Parathyroid adenoma (tissue), 2 donors: ENCODE results near the gene RNU2-63P.

ENCODE experiments used
- H2AFZ ChIP-seq: fragments of 300-600 bp; sonication (generic); one replicate; pipeline ENCODE4 v1.7.0; 2017; ENCODE audit warnings: antibody characterized with exemption, mild to moderate bottlenecking
- H3K27ac ChIP-seq: fragments of 300-600 bp; sonication (generic); one replicate; pipeline ENCODE4 v1.7.0; 2017
- H3K27me3 ChIP-seq: fragments of 300-600 bp; sonication (generic); one replicate; pipeline ENCODE4 v1.7.0; 2017; ENCODE audit warnings: low read length; ENCODE audit not compliant: control insufficient read depth, insufficient read depth
- H3K36me3 ChIP-seq: fragments of 300-600 bp; sonication (generic); one replicate; pipeline ENCODE4 v1.7.0; 2017; ENCODE audit warnings: low read length; ENCODE audit not compliant: control insufficient read depth, insufficient read depth
- H3K4me1 ChIP-seq: fragments of 300-600 bp; sonication (generic); one replicate; pipeline ENCODE4 v1.7.0; 2017; ENCODE audit warnings: control low read depth
- H3K4me2 ChIP-seq: fragments of 300-600 bp; sonication (generic); one replicate; pipeline ENCODE4 v1.7.0; 2017; ENCODE audit warnings: low read length
- H3K4me3 ChIP-seq: fragments of 300-600 bp; sonication (generic); one replicate; pipeline ENCODE4 v1.7.0; 2017; ENCODE audit warnings: low read depth, low read length
- H3K79me2 ChIP-seq: fragments of 300-600 bp; sonication (generic); one replicate; pipeline ENCODE4 v1.7.0; 2017; ENCODE audit warnings: control low read depth
- H3K9ac ChIP-seq: fragments of 300-600 bp; sonication (generic); one replicate; pipeline ENCODE4 v1.7.0; 2017; ENCODE audit warnings: mild to moderate bottlenecking
- H3K9me3 ChIP-seq: fragments of 300-600 bp; sonication (generic); one replicate; pipeline ENCODE4 v1.7.0; 2017; ENCODE audit warnings: low read length; ENCODE audit not compliant: control insufficient read depth
- TF ChIP-seq, protein P1 (sequence below): fragments of 300-600 bp; sonication (generic); IDR thresholded peaks from one replicate; pipeline ENCODE4 v1.7.0; 2017; ENCODE audit warnings: antibody characterized with exemption, mild to moderate bottlenecking
- donor health status: primary hyperparathyroidism.

Gene RNU2-63P

GRCh38 chr2:88058191-88058590 lies 41.8 kb upstream of the RNU2-63P start:
- H3K27me3 ChIP-seq: no peaks in the 10 kb centered on the region
- H3K9ac ChIP-seq: no peak overlapping the region
- peaks cover 3% of the 10 kb centered on the region for H3K4me1 ChIP-seq
- H3K27ac ChIP-seq: no peak overlapping the region
- H3K36me3 ChIP-seq: no peaks in the 10 kb centered on the region
- no peak overlapping the region for H3K4me3 ChIP-seq
- H3K4me2 ChIP-seq: no peak overlapping the region
- peaks cover 4% of the 10 kb centered on the region for H3K79me2 ChIP-seq
- TF ChIP-seq, protein P1, sequence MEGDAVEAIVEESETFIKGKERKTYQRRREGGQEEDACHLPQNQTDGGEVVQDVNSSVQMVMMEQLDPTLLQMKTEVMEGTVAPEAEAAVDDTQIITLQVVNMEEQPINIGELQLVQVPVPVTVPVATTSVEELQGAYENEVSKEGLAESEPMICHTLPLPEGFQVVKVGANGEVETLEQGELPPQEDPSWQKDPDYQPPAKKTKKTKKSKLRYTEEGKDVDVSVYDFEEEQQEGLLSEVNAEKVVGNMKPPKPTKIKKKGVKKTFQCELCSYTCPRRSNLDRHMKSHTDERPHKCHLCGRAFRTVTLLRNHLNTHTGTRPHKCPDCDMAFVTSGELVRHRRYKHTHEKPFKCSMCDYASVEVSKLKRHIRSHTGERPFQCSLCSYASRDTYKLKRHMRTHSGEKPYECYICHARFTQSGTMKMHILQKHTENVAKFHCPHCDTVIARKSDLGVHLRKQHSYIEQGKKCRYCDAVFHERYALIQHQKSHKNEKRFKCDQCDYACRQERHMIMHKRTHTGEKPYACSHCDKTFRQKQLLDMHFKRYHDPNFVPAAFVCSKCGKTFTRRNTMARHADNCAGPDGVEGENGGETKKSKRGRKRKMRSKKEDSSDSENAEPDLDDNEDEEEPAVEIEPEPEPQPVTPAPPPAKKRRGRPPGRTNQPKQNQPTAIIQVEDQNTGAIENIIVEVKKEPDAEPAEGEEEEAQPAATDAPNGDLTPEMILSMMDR: no peak
- H3K9me3 ChIP-seq: no peaks in the 10 kb centered on the region
- H2AFZ ChIP-seq: no peak overlapping the region

GRCh38 chr2:88057437-88057844 lies 41.1 kb upstream of the RNU2-63P start:
- TF ChIP-seq, protein P1: no peak
- H3K27ac ChIP-seq: no peak overlapping the region
- no peak overlapping the region for H3K9ac ChIP-seq
- H3K4me2 ChIP-seq: no peak overlapping the region
- H3K4me1 ChIP-seq: peaks cover 3% of the 10 kb centered on the region
- no peaks in the 10 kb centered on the region for H3K27me3 ChIP-seq
- H3K4me3 ChIP-seq: no peak overlapping the region
- H3K9me3 ChIP-seq: no peaks in the 10 kb centered on the region
- H2AFZ ChIP-seq: peak overlapping the region; percentile 47
- H3K36me3 ChIP-seq: no peaks in the 10 kb centered on the region
- H3K79me2 ChIP-seq: peaks cover 4% of the 10 kb centered on the region

DNA sequence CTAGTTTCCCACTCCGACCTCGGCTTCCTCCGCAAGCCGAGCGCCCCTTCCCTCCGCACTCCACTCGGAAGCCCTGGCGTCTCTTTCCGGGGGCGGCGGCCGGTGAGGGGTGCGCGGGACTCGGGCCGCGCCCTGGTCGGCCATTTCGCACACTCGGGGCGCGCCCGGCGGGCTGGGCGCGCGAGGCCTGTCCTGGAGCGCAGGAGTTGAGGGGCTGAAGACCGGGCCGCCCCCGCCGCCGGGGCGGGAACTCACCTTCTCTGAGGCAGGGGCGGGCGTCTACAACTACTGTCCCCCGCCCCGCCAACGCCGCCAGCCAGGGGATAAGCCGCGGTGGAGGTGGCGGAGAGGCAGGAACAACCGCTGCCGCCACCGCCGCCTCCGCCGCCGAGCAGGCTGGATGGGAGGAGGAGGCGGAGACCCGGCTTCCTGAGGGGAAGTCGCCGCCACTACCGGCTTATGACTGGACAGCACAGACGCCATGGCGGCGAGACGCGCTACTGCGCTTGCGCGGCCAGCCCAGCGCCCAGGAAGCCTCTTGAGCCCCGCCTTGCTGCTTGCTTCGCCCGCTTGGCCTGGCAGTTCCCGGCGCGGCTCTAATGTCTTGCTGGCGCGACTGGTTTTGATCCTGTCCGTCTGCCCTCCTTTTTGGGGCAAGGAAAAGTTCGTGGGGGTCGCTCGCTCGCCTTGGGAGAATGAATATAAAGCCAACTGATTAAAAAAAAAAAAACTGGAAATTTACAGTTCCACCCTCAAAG lies 39.2 kb upstream of the RNU2-63P start, which contains the start of gene KRCC1:
TSS of gene KRCC1 (minus strand) at position 413 of the 758 bp plus-strand sequence. CDS start 27,220 bp downstream, outside the sequence.
- no peaks in the 10 kb centered on the region for H3K36me3 ChIP-seq
- H3K9ac ChIP-seq: peak within 1 kb of the TSS; percentile 70
- peaks cover 4% of the 10 kb centered on the region for H3K79me2 ChIP-seq
- peak within 1 kb of the TSS; percentile 93 for H3K4me3 ChIP-seq
- peaks cover 3% of the 10 kb centered on the region for H3K4me1 ChIP-seq
- H3K27me3 ChIP-seq: no peaks in the 10 kb centered on the region
- H2AFZ ChIP-seq: peak within 1 kb of the TSS; percentile 95
- TF ChIP-seq, protein P1: no peak
- no peaks in the 10 kb centered on the region for H3K9me3 ChIP-seq
- peak within 1 kb of the TSS; percentile 95 for H3K27ac ChIP-seq
- H3K4me2 ChIP-seq: peak within 1 kb of the TSS; percentile 56

DNA sequence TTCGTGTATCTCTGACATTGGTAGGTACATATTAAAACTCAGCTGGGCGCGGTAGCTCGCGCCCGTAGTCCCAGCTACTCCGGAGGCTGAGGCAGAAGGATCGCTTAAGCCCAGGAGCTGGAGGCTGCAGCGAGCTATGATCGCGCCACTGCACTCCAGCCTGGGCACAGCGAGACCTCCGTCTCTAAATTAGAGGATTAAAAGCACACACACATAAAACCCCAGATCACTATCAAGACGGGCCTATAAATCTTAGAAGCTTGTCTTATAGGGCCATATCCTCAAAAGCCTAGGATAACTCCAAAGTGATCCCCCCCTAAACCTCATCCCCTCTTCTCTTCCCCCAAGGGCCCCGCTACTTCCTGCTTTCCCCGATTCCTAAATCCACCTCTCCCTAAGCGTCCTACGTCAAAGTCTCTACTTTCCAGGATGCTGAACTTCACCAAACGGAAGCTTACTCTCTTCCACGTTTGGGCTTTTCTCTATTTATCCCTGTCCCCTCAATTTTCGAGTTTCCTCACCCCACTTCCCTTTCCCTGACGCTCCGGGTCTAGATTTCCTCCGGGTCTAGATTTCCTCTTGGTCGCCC lies 38.5 kb upstream of the RNU2-63P start:
- Histone ChIP-seq H3K36me3 (no peaks in the 10 kb centered on the region), H3K79me2 (peaks cover 4% of the 10 kb centered on the region), H3K4me3 (peak overlapping the region; percentile 93), H3K27ac (peak overlapping the region; percentile 95), H3K9me3 (no peaks in the 10 kb centered on the region), H2AFZ (peak overlapping the region; percentile 95), H3K9ac (peak overlapping the region; percentile 70), H3K27me3 (no peaks in the 10 kb centered on the region), H3K4me2 (peak overlapping the region; percentile 56), H3K4me1 (peaks cover 3% of the 10 kb centered on the region)
- TF ChIP-seq, protein P1: no peak
